Activated CD4-positive, CD25-positive, alpha-beta regulatory T cell treated with anti-CD3 and anti-CD28 coated beads, Interleukin-2, amount 50 U/mL, for 72 hours (primary cell): Measurements from ENCODE around the gene TBC1D2B.

Experiments used
- DNase-seq: peaks from one replicate; pipeline ENCODE4 v3.0.0; 2021

The TBC1D2B gene

DNA sequence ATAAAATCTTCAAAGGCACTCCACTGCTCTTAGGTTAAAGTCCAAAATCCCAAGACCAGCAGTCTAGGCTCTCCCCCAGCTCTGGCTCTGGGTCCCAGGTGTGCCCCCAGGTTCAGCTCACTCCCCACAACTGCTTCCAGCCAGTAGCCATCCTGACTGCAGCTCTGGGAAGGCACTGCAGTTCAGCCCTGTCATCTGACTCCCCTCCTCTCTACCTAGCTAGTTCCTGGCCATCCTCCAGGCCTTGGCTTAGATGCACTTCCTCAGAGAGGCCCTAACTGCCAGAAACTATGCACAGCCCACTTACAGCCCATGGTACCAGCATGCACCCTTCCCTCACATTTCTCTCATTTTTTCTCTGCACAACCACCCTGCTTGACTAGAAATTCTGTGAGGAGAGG lies 25.5 kb downstream of the TBC1D2B start:
- no peak for DNase-seq

DNA sequence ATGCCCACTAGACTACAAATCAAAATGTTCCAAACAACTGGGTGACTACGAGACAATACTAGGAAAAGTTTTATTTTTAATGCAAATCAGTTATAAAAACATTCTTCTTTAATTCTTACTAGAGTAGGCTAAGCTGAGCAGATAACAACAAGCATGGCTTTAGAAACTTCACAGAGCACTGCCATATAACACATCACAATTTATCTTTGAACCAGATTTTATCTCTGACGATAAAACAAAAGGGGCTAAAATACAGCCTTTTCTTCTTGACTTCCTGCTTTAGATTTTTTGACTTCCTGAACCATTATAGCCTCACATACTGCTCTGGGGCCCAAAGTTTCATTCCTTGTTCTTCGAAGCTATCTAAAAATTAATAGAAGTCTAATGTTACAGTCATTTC lies 25.9 kb downstream of the TBC1D2B start:
- DNase-seq, result no peak

DNA sequence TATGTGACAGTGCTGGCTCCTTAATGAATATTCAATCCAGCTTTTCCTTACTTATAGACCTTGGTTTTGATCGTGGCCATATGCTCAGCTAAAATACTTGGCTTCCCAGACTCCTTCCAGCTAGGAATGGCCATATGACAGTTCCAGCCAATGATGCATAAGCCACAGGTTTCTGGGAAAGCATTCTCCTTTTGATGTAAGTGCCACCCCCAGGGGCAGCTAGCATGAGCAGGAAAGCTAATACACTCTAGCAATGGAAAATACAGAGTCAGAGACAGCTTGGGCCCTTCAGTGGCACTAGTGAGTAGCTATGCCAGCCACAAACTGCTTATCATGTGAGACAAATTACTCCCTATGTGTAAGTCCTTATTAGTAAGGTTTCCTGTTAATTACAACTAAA lies 26.7 kb downstream of the TBC1D2B start:
- DNase-seq, result no peak

DNA sequence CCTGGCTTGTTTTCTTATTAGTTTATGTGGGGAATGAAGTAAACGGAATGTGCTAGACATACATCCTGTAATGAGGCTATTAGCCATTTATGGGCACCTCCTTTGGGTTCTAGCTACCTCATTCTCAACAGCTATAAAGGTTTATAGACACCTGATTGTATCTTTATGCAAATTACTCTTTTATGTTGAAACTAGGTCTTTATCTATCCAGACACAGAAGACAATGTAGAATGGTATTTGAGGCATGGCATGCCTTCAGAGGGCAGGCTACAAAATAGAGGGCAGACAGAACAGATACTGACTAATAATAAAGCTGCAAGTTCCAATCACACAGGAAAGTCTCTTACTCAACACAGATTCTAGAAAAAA lies 27.1 kb downstream of the TBC1D2B start:
- DNase-seq, result no peak

DNA sequence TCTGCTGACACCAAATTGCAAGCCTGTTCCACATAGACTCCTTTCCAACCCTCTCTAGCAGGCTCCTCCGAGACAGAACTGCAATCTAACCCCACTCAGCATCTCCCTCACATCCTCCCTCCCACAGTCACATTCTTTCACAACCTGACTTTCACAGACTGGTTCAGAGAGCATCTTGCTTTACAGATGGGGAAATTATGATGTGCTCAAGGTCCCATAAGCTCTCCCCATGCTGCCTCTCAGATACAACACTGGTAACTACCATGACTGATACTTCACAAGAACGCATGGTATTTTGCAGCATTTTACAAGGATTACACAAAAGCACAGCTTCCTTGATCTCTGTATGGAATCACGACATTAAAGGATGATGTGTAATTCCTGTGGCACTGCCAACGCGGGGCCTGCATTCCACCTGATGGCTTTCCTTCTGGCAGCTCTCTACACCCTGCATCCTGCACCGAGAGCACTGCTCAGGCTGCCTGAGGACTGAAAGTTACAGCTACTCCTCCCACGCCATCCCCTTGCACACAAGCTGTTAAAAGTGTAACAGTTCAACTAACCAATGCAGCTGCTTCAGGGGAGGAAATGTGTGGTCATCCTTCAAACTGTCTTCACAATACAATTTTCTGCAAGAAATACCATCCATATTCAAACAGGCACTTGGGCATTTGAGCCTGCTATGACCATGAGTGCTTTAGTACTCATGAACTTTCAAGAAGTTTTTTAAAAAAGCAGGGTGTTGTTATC lies 27.6 kb downstream of the TBC1D2B start:
- peak; percentile 53 for DNase-seq

DNA sequence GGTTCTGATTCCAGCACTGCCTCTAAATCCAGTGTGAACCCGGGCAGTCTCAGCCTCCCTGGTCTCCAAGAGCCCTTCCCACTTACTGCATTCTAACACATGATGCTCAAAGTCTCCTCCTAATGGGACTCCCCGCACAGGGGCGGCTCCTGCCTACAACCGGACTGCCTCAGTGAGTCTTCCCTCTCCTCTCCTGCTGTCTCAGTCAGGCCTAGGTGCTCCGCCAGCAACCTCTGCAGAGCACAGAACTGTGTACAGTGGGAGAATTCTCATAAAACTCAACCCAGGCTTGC lies 28.9 kb downstream of the TBC1D2B start:
- DNase-seq, result no peak

DNA sequence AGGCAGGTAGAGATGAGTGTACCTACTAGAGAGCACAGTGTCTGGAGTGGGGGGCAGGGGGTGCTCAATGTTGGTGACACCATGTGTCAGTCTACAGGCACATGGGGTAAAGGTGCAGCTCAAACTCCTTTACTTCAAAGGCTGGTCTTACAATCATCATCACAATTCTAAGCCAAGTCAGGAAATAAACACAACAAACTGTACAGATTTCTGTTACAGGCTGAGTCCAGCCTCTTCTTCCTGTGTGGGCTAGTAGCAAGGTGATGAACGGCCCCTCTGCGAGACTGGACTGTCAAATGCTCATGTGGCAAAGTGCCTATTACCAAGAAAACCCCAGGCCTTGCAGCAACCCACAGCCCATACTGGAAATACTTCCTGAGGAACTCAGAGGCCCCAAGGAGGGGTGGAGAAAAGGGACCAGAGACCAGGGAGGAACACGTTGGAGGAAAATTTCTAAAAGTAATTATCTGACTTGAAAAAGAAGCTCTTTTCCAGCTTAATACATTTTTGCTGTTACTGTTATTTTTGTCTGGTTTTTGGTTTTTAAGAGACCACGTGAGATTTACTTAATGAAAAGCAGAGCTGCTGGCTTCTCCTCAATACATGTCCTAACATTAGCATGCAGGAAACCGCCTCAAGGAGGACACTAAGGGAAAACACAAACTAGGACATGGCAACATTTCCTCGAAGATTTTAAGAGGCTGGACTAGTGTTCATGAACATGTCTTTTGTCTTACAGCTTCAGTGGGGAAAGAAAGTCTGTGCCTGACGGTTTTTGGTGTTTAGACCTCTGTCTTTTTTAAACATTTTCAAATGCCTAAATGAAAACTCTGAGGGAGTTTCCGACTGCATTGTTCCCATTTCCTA lies 29.5 kb downstream of the TBC1D2B start:
- DNase-seq, result no peak

DNA sequence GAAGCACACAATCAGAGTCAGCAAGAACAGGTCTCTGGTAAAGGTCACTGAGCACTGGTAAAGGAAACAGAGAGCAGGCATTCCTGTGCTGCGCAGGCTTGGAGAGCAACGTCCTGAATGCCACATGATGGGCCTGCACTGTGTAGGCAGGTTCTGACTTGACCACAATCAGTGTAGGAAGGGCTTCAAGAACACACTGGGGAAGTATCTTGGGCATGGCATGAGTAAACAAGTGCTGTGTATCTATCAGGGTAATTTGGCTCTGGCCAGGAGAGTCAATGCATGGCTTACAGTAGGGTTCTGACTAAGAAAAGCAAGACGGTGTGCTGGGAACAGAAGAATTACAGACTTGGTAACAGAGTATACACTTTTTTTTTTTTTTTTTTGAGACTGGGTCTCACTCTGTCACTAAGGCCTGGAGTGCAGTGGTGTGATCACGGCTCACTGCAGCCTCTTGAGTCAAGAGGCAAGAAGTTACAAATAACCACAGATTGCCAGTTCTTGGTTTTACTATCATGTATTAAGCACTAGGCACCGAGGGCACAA lies 30.6 kb downstream of the TBC1D2B start:
- no peak for DNase-seq

DNA sequence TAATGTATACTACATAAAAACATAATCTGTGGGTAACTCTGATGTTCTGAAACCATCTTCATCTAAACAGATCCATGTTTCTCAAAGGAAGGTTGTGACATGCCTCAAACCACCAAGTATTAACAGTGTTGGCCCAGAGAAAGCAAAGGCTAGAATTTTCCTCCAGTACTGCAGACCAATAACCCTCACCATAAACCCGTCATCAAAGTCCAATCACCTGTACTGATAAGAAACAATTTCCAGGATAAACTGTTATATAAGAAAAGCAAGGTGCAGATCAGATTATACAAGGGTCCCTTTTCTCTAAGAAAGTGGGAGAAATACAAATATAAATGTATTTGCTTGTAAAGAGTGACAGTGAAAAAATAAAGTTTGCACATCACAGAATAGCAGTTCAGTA lies 32.3 kb downstream of the TBC1D2B start:
- no peak for DNase-seq

DNA sequence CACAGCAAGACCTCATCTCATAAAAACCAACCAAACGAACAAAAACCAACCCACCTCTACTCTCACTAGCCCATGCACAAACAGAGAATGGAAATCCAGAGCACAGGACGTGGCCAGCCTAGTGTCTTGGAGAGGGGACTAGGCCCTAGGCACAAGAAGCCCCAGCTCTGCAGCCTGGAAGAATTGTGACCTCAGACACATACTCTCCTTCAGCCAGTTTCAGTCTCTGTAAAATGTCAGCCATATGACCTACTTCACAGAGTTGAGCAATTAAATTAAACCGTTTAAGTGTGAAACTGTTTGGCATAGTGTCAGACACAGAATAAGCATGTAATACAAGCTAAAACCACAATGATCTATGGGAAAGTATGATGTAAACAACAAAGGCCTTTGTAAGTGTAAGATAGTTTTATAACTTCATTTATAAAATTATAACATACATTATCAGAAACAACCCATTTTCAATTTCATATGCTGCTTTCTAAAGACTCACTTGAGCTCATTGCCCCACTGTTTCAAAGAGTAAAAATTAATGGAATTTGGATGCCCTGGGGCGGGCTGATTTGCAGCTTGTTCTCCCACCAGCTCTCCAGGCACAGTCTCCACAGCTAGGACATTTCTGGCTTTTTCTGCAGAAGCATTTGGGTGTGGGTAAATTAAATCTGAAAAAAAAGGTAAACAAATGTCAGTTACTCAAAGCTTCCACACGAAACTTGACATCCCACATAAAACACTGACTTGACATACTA lies 32.9 kb downstream of the TBC1D2B start:
- no peak for DNase-seq

DNA sequence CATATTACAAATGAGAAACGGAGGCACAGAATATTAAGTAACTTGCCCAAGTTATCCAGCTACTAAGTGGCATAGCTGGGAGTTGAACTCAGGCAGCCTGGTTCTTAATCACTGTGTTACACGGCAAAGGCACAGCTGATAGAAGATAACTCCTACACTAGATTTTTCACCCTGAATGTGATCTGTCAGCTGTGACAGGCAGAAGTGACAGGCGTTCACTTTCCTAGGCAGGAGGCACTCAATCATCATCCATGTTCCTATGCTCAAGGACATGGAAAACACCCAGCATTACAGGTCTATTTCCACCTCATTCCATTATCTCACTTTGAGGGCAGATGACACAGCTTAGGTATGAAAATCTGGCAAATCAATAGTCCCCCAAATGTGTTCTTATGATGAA lies 35.6 kb downstream of the TBC1D2B start:
- DNase-seq, result no peak

DNA sequence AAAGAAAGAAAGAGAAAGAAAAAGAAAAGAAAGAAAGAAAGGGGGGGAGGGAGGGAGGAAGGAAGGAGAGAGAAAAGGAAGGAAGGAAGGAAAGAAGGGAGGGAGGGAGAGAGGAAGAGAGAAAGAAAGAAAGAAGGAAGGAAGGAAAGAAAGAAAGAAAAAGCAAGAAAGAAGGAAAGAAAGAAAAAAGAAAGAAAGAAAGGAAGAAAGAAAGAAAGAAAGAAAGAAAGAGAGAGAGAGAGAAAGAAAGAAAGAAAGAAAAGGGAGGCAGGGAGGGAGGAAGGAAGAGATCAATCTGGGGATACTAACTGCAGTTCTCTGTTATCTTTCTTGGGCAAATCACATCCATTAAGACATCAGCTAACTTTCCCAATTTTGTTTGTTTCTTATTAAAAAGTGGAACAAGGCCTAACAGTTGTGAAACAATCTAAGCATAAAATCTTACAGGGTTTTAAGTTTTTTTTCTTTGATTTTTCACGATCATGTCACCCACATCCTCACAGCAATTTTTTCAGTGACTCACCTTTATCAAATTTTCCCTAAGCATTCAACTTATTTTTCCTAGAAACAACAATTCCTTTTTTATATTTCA lies 36.8 kb downstream of the TBC1D2B start:
- no peak for DNase-seq

DNA sequence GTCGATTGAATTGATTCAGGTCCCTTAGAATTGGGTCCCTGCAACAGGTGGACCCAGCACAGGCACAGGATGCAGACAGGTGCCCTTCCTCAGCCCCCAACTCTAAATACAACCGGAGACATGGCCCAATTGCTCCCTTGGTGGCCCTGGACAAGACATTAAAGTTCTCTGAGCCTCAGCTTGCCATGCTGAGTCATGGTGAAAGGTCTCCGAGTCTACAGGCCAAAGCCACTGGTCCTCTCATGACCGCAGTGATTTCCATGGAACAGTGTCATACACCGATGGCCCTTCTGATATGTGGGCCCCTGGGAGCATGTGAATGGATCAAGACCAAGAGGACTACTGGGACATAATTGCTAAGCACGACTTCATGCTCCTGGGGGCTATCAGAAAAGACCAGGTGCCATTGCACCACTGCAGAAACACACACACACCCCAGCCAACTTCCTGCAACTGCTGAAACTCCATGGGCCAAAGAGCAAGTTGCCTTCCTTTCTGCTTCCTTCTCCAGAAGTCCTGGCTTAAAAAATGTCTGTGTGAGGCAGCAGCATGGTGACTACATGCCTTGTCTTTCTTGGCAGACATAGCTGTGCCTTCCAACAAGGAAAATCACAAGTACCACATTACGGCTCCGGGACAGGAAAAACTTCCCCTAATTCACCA lies 38.8 kb downstream of the TBC1D2B start:
- DNase-seq, result no peak

DNA sequence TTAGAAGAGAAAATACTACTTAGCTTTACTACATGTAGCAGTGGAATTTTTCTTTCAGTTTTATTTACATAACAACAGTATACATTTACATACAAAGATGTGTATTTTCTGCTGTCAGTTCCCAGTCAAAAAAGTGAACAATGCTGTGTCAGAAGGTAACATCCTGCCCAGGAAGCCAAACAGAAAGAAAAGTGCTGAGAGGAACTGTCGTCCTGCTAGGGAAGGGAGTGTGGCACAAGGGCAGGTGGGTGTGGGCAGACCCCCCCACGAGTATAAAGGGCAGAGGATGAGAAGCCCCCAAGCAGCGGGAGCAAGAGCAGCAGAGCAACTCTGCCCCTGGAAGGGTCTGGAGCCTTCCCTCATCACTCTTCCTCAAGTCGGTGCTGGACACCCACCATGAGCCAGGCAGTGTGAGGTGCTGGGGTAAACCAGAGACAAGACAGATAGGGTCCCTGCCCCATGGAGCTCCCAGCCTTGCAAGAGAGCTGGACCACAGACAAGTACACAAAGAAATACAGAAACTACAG lies 39.7 kb downstream of the TBC1D2B start:
- no peak for DNase-seq

DNA sequence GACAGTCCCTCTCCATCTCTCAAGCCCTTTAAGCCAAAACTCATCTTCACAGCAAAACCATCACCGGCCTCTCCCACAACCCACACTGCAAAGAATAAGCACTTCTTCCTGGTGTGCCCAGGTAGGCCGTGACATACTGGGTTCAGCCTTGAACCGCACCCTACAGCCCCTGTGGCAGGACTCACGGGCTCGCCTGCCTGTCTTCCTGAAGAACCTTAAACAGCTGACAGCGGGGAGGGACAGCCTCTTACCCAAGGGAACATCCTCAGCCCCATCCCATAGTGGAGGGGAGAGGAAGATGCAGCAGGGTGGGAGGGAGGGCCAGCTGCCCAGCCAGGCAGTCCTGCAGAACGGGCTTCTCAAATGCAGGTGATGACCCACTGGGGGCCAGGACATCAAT lies 40.2 kb downstream of the TBC1D2B start:
- no peak for DNase-seq

DNA sequence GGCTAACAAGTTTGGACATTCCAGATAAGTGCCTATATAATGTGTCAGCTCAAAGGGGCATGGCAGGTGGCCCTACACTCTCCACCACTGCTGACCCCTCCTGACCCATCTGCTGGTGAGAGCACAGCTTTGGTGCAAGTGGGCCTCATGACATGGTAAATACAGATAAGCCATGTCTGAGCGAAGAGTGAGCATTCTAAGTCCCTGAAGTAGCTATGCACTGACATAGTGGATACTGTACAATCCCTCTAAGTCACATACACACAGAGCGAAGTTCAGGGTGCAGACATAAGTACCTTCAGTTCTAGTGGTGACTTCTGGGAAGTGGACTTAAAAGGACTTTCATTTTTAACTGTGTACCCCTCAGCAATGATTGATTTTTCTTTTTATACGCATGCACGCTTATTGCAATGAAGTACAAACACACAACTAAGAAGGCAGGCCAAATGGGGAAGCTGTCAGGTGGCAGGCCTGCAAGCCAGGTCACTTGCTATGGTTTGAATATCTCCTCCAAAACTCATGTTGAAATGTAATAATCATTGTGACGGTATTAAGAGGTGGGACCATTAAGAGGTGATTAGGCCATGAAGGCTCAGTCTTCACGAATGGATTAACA lies 41.5 kb downstream of the TBC1D2B start:
- no peak for DNase-seq

DNA sequence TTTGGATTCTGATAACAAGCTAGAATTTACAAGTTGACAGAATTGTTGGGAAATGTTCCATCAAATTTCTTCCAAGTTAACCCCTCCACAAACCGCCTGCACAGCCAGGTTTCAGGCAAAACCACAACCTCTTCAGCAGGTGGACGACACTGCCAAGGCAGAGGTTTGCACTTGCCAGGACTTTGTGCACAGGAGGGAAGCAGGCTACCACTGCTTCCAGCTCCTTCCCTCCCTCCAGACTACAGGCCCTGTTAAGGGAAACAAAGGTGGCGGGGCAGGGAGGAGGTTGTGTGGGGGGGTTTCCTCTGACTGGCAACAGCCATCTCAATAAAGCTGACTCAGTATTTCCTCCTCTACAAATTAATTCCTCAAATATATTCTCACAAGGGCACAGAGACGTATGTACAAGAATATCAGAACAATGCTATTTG lies 42.2 kb downstream of the TBC1D2B start:
- no peak for DNase-seq

DNA sequence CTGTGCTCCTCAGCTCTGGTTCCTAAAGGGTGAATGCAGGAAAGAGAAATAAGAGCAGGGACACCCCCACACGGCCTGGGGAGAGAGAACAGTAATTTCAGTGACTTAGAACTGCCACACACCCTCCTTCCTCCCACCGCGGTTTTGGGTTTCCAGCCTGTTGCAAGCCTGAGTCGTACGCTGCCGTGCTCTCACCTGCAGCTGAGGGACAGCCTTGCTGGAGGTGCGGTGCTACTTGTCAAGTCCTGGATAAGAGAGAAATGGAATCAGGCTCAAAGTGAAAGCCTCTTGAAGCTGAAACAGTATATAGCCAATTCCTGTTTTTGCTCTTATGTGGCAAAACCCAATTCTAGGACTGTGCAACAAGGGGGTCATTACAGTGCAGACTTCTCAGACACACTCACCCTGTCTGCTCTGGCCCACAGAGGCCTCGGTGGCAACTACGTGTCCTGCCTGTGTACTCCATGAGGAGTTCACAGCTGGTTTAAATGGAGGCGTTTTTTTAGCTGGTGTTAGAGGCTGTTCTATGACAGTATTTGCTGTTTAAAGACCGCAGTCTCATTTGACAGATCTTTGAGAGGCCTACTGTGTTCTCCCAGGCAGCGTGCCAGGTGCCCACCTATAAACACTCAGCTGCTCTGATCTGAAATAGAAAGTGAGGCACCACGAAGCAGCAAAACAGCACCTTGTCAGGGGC lies 42.9 kb downstream of the TBC1D2B start:
- peak; percentile 73 for DNase-seq

DNA sequence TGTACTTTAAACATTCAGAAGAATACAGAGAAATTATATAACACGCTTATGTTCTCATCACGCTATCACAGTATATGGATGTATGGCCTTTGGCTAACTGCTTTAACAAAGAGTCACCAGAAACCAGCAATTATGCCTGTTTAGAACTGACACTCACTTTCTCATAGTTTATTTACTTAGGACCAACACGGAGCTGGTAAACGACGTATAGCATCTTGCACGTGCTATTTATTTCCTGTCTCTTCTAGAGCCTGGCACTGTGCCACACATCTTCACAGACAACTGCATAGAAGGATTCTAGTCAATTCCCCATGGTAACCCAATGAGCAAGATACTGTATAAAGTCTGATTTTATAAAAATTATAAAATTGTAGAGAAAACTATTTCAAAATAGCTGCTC lies 43.6 kb downstream of the TBC1D2B start:
- no peak for DNase-seq

DNA sequence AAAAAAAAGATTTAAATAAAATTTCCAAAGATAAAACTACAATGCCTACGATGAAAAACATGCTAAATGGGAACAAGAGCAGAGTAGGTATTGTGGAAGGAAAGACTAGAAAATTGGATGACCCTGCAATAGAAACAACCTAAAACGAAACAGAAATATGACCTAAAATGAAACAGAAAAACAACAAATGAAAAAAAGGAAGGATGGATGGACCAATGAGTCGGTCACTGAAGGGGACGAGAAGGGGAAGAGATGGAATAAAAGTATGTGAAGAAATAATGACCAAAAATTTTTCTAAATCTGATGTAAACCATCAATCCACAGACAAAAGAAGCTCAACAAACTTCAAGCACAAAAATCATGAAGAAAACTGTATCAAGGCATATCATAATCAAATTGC lies 44.8 kb downstream of the TBC1D2B start:
- no peak for DNase-seq

DNA sequence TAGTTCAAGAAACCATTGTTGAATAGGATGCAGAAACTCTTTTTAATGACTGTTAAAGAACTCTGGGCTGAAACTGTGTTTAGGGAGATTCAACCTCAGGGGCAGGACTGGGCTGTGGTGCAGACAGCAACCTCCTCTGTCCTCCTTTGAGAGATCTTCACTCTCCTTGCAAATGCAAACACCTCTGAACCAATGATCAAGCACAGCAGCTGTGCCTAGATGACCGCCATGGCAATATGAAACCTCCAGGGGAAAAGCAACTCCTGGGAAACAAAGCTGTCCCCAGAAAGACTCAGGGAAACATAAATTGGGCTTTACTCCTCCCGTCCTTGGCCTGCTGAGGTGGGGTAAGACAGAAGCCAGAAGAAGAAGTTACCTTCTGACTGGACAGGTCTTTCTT lies 52.6 kb downstream of the TBC1D2B start:
- DNase-seq, result no peak
